PFSK-1 (cell line): ENCODE results near the gene KCNN2. TPM values are rescaled to one million over a fixed set of nuclear protein-coding genes. Genes with fewer than 3 reads are reported as not detected.

Source experiments
- FOXP2 ChIP-seq: optimal IDR thresholded peaks from 2 replicates; pipeline ENCODE3; 2011; ENCODE audit warnings: borderline replicate concordance, control low read depth, inconsistent platforms; ENCODE audit not compliant: insufficient read depth; ENCODE audit errors: extremely low read length, extremely low read depth
- POLR2AphosphoS5 ChIP-seq: IDR thresholded peaks from 2 replicates; pipeline ENCODE4 v1.6.1; 2012; ENCODE audit warnings: low read depth, mild to moderate bottlenecking, control low read depth, low read length, moderate library complexity
- REST ChIP-seq, 2 experiments: IDR thresholded peaks; 2 replicates each; pipeline versions ENCODE4 v1.6.1 to v1.8.0; 2011 to 2012; ENCODE audit warnings: low read depth in 2 of 2, low read length in 2 of 2, control low read depth in 1 of 2, inconsistent platforms in 1 of 2, mild to moderate bottlenecking in 1 of 2, moderate library complexity in 1 of 2; ENCODE audit not compliant: insufficient read depth in 1 of 2
- SIN3A ChIP-seq: IDR thresholded peaks from 2 replicates; pipeline ENCODE4 v1.6.1; 2012; ENCODE audit warnings: mild to moderate bottlenecking, low read length, moderate library complexity, borderline replicate concordance; ENCODE audit not compliant: insufficient read depth
- TAF1 ChIP-seq: IDR thresholded peaks from 2 replicates; pipeline ENCODE4 v1.6.1; 2012; ENCODE audit warnings: low read length, control low read depth, borderline replicate concordance; ENCODE audit not compliant: insufficient read depth
- polyA plus RNA-seq: library from polyadenylated mRNA; unstranded; fragments of >200 nt; gene quantifications from one replicate; pipeline ENCODE4 v1.2.1, GENCODE V29; 2012; ENCODE audit warnings: low read depth, missing spikeins; ENCODE audit not compliant: insufficient read length

KCNN2 gene
- not detected for polyA plus RNA-seq

DNA sequence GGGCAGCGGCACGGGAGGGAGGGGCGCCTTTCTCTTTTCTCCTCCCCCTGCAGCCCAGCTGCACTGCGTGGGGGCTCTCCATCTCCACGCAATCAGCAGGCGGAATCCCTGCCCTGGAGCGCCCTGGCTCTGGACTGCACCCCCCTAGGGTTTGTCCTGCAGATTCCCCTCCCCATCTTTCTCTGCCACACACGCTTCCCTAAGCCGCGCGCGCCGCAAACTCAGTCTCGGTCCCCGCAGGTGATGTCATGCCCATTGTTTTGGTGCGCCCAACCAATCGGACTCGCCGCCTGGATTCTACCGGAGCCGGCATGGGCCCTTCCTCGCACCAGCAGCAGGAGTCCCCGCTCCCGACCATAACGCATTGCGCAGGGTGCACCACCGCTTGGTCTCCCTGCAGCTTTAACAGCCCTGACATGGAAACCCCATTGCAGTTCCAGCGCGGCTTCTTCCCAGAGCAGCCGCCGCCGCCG is at the start of gene KCNN2:
Gene KCNN2, plus strand, starts transcription at position 347 of the 473 bp plus-strand sequence. Its CDS starts 70 bp downstream, at position 417.
- TF ChIP-seq SIN3A (no peak), TAF1 (no peak), REST (IDR thresholded peaks at IDR 0.05; ENCODE audit: insufficient read depth in 1 of 2, low read depth in 2 of 2, low read length in 2 of 2) (no peak), POLR2AphosphoS5 (no peak), FOXP2 (no peak)

GRCh38 chr5:114312658-114313057 is 49.2 kb upstream of the KCNN2 start:
- TF ChIP-seq POLR2AphosphoS5 (no peak), TAF1 (no peak), REST (IDR thresholded peaks at IDR 0.05; ENCODE audit: insufficient read depth in 1 of 2, low read depth in 2 of 2, low read length in 2 of 2) (no peak), SIN3A (no peak), FOXP2 (no peak)

DNA sequence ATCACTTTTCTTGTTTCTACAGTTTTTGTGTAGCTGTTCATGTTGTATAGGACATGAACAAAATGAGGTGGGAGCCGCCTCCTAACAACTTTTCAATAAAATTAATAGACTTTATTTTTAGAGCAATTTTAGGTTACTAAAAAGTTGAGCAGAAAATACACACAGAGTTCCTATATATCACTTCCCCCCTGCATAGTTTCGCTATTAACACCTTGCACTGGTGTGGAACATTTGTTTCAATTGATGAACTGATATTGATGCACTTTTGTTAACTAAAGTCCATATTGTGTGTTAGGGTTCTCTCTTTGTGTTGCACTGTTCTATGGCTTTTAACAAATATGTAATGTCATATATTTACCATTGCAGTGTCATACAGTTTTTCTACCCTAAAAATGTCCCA is 47.8 kb upstream of the KCNN2 start:
- no peak for TF ChIP-seq TAF1
- TF ChIP-seq SIN3A = no peak
- TF ChIP-seq REST (IDR thresholded peaks at IDR 0.05; ENCODE audit: insufficient read depth in 1 of 2, low read depth in 2 of 2, low read length in 2 of 2) = no peak
- no peak for TF ChIP-seq POLR2AphosphoS5
- no peak for TF ChIP-seq FOXP2

- TF ChIP-seq SIN3A (no peak), FOXP2 (no peak), TAF1 (no peak), REST (IDR thresholded peaks at IDR 0.05; ENCODE audit: insufficient read depth in 1 of 2, low read depth in 2 of 2, low read length in 2 of 2) (no peak), POLR2AphosphoS5 (no peak)
These were observed 45.7 kb upstream of the KCNN2 start for GRCh38 chr5:114316167-114316566.
